K562 (cell line): Measurements from ENCODE around the gene LRRC57. TPM values are rescaled to one million over a fixed set of nuclear protein-coding genes. Genes with fewer than 3 reads are reported as not detected.

Experiments
- CHD7 ChIP-seq: fragments of 200-600 bp; sonication (generic); IDR thresholded peaks from one replicate; pipeline ENCODE4 v1.6.1; 2012; ENCODE audit warnings: mild to moderate bottlenecking, low read depth, low read length, inconsistent platforms
- GABPB1 ChIP-seq: sonication (generic); formaldehyde crosslinking; IDR thresholded peaks from 2 replicates; pipeline ENCODE4 v1.8.0; 2022; ENCODE audit warnings: mild to moderate bottlenecking, missing genetic modification reagents
- HLTF ChIP-seq: fragments of 450-650 bp; IDR thresholded peaks from 2 replicates; pipeline ENCODE4 v1.6.1; 2016
- HMGN3 ChIP-seq: IDR thresholded peaks from 2 replicates; pipeline ENCODE4 v1.6.1; 2011; ENCODE audit warnings: borderline replicate concordance, low read depth, mild to moderate bottlenecking, mixed read lengths, low read length; ENCODE audit not compliant: insufficient read length; ENCODE audit errors: extremely low read depth
- KLF1 ChIP-seq: fragments of 450-650 bp; IDR thresholded peaks from 2 replicates; pipeline ENCODE4 v1.6.1; 2016; ENCODE audit warnings: missing genetic modification characterization, missing compliant biosample characterization
- LCOR ChIP-seq: sonication (generic); formaldehyde crosslinking; IDR thresholded peaks from 2 replicates; pipeline ENCODE4 v1.8.0; 2022; ENCODE audit warnings: mild to moderate bottlenecking, missing genetic modification reagents
- MAZ ChIP-seq, 2 experiments: fragments of 450-650 bp in 1 of 2; sonication (generic) in 1 of 2; formaldehyde crosslinking; IDR thresholded peaks in 1 of 2; conservative IDR thresholded peaks in 1 of 2; 2 replicates each; pipeline versions ENCODE4 v1.4.0 to v1.5.0; 2020; ENCODE audit warnings: mild to moderate bottlenecking in 1 of 2, missing genetic modification reagents in 1 of 2
- MTA1 ChIP-seq: fragments of 450-650 bp; IDR thresholded peaks from 2 replicates; pipeline ENCODE4 v1.6.1; 2017; ENCODE audit warnings: borderline replicate concordance
- NBN ChIP-seq: fragments of 450-650 bp; IDR thresholded peaks from 2 replicates; pipeline ENCODE4 v1.6.1; 2016; ENCODE audit warnings: low read depth, mild to moderate bottlenecking
- NR2F6 ChIP-seq: fragments of 450-650 bp; formaldehyde crosslinking; IDR thresholded peaks from 2 replicates; pipeline ENCODE4 v1.4.0; 2020; ENCODE audit warnings: mild to moderate bottlenecking
- PHB2 ChIP-seq: fragments of 450-650 bp; IDR thresholded peaks from 2 replicates; pipeline ENCODE4 v1.6.1; 2017; ENCODE audit warnings: low read depth
- SETDB1 ChIP-seq: IDR thresholded peaks from one replicate; pipeline ENCODE4 v1.6.1; 2012; ENCODE audit warnings: low read length, control low read depth, inconsistent platforms
- SMAD4 ChIP-seq: fragments of 250-450 bp; sonication (Bioruptor Pico); conservative IDR thresholded peaks from 2 replicates; pipeline ENCODE4 v1.8.0; 2021; ENCODE audit warnings: inconsistent platforms, mild to moderate bottlenecking, moderate library complexity
- polyA plus RNA-seq, 8 experiments: library from polyadenylated mRNA; depleted of rRNA in 4 of 8; stranded (reverse) in 5 of 8; unstranded in 3 of 8; fragments of >200 nt; fragmentation: Nextera tagmentation in 2 of 8; fragmentation: Illumina TruSeq in 1 of 8; extraction: Ambion mirVana in 2 of 8; extraction: Trizol in 1 of 8; gene quantifications; 2 replicates each; pipeline versions ENCODE4 v1.2.1 to v1.2.3, GENCODE V29; 2011 to 2014; ENCODE audit warnings: inconsistent platforms in 1 of 8, missing spikeins in 1 of 8
- total RNA-seq, 7 experiments: library from RNA; depleted of rRNA in 6 of 7; stranded (reverse); fragments of >200 nt in 6 of 7; fragmentation: Illumina TruSeq in 2 of 7; extraction: Trizol in 2 of 7; gene quantifications; 2 replicates each; pipeline versions ENCODE4 v1.2.1 to v1.2.3, GENCODE V29; 2011 to 2021; ENCODE audit warnings: low replicate concordance in 1 of 7
- TF ChIP-seq, protein P1 (sequence below): sonication (generic); formaldehyde crosslinking; IDR thresholded peaks from 2 replicates; pipeline ENCODE4 v1.8.1; 2023; ENCODE audit warnings: mild to moderate bottlenecking, missing genetic modification reagents

Gene LRRC57
- total and polyA plus RNA-seq, 9 of the 15 experiments (the other 6 are each of a cell fraction or from before 2014, with no cell fraction given): 3.9 to 20.4 (median 14.8) TPM

DNA sequence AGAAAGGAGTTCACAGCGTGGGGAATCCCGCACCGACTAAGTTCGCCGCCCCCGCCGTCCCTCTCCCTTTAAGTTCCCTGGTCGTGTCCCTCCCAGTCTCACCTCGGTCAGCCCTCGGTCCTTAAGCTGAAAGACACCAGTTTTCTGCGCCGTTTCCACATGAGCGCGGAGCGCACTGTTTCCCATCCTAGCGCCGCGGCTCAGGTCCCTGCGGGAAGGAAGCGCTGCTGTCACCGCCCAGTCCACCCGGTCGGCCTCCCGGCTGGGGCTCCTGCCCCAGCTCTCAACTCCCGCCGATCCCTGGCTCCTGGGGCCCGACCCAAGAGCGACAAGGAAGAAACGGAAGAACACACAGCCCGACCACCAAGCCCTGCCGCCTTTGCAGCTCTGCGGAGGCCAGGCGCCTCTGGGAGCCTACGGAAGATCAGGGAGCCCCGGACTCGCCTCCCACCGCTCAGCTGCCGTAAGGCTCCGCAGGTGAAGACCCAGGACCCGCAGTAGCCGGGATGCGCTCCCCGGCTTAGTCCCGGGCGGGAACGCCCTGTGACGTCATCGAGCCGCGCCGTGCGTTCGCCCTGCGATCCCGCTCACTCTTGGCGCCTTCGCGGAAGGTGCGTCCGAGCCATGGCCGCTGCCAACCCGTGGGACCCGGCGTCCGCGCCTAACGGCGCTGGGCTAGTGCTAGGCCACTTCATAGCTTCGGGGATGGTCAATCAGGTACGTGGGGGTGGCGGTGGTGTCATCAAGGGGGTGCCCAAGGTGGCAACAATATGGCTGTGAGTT, at the start of gene LRRC57, which contains the start of gene HAUS2 (continued):
- TF ChIP-seq CHD7 (no peak), SETDB1 (no peak), NBN (peak; percentile 98), MAZ (CRISPR knock-in tag; conservative IDR thresholded peaks at IDR 0.05 in 1 of 2, IDR thresholded peaks at IDR 0.05 in 1 of 2) (peak; percentile 19 to 70; a peak in 3 of 4 replicates), SMAD4 (CRISPR knock-in tag) (peak; percentile 48; the same call in 1 of the 2 replicates), NR2F6 (CRISPR knock-in tag) (no peak), LCOR (CRISPR knock-in tag) (0 out of 2 replicates have a peak, but pooled peaks have one; percentile 59), MTA1 (peak; percentile 97), HMGN3 (peak; percentile 90), KLF1 (tag) (peak; percentile 92), PHB2 (no peak), GABPB1 (CRISPR knock-in tag) (peak; percentile 71), HLTF (peak; percentile 9; the same call in 1 of the 2 replicates)
- TF ChIP-seq, protein P1, sequence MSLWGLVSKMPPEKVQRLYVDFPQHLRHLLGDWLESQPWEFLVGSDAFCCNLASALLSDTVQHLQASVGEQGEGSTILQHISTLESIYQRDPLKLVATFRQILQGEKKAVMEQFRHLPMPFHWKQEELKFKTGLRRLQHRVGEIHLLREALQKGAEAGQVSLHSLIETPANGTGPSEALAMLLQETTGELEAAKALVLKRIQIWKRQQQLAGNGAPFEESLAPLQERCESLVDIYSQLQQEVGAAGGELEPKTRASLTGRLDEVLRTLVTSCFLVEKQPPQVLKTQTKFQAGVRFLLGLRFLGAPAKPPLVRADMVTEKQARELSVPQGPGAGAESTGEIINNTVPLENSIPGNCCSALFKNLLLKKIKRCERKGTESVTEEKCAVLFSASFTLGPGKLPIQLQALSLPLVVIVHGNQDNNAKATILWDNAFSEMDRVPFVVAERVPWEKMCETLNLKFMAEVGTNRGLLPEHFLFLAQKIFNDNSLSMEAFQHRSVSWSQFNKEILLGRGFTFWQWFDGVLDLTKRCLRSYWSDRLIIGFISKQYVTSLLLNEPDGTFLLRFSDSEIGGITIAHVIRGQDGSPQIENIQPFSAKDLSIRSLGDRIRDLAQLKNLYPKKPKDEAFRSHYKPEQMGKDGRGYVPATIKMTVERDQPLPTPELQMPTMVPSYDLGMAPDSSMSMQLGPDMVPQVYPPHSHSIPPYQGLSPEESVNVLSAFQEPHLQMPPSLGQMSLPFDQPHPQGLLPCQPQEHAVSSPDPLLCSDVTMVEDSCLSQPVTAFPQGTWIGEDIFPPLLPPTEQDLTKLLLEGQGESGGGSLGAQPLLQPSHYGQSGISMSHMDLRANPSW (CRISPR knock-in tag): no peak
